22Rv1 (cell line): ENCODE data around the gene CHD9.

Experiments
- ZFX ChIP-seq: fragments of 450-650 bp; IDR thresholded peaks from 2 replicates; pipeline ENCODE4 v1.6.1; 2017; ENCODE audit warnings: antibody characterized with exemption, borderline replicate concordance
- TF ChIP-seq, protein P1 (sequence below): fragments of 450-650 bp; IDR thresholded peaks from 2 replicates; pipeline ENCODE4 v1.5.1; 2017; ENCODE audit warnings: mild to moderate bottlenecking

- TF ChIP-seq, protein P1, sequence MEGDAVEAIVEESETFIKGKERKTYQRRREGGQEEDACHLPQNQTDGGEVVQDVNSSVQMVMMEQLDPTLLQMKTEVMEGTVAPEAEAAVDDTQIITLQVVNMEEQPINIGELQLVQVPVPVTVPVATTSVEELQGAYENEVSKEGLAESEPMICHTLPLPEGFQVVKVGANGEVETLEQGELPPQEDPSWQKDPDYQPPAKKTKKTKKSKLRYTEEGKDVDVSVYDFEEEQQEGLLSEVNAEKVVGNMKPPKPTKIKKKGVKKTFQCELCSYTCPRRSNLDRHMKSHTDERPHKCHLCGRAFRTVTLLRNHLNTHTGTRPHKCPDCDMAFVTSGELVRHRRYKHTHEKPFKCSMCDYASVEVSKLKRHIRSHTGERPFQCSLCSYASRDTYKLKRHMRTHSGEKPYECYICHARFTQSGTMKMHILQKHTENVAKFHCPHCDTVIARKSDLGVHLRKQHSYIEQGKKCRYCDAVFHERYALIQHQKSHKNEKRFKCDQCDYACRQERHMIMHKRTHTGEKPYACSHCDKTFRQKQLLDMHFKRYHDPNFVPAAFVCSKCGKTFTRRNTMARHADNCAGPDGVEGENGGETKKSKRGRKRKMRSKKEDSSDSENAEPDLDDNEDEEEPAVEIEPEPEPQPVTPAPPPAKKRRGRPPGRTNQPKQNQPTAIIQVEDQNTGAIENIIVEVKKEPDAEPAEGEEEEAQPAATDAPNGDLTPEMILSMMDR, result no peak
- TF ChIP-seq ZFX, result no peak
These were observed 11.4 kb upstream of the CHD9 start for GRCh38 chr16:53043428-53043831.
